ENCODE measurements around the gene CDH13. TPM values are rescaled to one million over a fixed set of nuclear protein-coding genes. Genes with fewer than 3 reads are reported as not detected.

Gene CDH13
- total RNA-seq, 1 donor from 2014 or later, result 14.3 TPM

DNA sequence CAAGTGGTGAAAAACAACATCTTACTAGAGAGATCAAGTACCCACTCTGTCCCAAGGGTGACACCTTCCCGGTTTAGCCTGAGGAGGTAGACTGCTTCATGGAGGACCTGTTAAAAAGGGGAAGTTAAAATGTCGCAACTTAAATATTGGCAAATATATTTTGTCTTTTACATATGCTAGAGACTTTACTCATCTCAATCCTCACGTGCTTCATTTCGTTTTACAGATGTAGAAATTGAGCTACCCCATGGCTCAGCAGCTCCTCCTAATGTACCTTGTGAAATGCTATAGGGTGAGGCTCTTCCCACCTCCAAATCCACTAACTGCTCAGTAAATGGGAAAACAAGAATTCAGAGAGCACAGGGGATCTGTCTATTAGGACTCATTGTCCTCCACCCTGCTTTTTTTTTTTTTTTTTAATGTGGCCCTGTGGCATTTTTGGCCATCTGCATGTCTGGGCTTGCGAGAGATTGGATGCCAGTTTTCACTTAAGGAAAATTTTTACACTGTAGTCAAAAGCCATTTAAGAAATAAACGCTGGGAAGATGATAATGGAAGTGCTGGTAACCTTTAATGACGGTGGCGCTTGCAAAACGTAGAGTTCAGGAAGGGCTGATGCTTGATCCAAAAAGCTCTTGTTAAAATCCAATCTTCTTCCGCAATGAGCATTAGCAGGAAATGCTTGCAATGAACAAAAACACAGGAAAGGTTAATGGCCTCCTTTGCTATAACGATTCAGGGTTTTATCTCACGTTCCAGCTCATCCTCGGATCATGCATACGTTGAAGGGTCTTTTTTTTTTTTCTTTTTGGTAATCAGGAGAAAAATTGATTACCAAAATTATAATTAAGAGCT is 1220.8 kb downstream of the CDH13 start:
- intact Hi-C loops (cut with DNase I), result no loop called here
- Histone ChIP-seq H3K27ac (no peak overlapping the region), H3K4me3 (no peak overlapping the region), H3K4me1 (peaks cover 10% of the 10 kb centered on the region), H3K9me3 (no peaks in the 10 kb centered on the region), H3K27me3 (ENCODE audit: low read depth) (no peaks in the 10 kb centered on the region), H3K36me3 (no peaks in the 10 kb centered on the region)
- DNase-seq (no peak), ATAC-seq (peak in 1 of 2 donors; percentile 19)
- TF ChIP-seq, protein P1, sequence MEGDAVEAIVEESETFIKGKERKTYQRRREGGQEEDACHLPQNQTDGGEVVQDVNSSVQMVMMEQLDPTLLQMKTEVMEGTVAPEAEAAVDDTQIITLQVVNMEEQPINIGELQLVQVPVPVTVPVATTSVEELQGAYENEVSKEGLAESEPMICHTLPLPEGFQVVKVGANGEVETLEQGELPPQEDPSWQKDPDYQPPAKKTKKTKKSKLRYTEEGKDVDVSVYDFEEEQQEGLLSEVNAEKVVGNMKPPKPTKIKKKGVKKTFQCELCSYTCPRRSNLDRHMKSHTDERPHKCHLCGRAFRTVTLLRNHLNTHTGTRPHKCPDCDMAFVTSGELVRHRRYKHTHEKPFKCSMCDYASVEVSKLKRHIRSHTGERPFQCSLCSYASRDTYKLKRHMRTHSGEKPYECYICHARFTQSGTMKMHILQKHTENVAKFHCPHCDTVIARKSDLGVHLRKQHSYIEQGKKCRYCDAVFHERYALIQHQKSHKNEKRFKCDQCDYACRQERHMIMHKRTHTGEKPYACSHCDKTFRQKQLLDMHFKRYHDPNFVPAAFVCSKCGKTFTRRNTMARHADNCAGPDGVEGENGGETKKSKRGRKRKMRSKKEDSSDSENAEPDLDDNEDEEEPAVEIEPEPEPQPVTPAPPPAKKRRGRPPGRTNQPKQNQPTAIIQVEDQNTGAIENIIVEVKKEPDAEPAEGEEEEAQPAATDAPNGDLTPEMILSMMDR (IDR thresholded peaks at IDR 0.05), result no peak

DNA sequence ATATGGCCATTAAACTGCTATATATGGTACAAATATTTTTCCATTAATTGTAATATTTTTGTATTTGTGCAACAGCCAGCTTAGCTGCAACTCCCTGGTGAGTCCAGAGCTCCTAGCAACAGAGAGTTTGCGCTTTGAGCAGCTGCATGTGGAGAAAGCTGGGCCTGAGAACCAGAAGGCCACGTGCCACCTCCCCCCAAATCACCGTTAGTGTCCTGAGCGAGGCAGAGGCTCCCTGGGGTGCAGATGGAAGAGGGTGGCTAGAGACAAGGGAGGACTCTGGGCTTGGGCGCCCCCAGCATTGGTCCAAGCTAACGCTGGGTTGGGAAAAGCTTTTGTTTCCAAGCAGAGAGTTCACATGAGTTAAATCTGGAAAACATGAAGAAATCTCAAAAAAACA is 1222.7 kb downstream of the CDH13 start:
- intact Hi-C loops (cut with DNase I), result no loop called here
- Histone ChIP-seq H3K4me1 (peaks cover 10% of the 10 kb centered on the region), H3K27me3 (ENCODE audit: low read depth) (no peaks in the 10 kb centered on the region), H3K27ac (no peak overlapping the region), H3K4me3 (no peak overlapping the region), H3K9me3 (no peaks in the 10 kb centered on the region), H3K36me3 (no peaks in the 10 kb centered on the region)
- TF ChIP-seq, protein P1 (IDR thresholded peaks at IDR 0.05), result no peak
- DNase-seq, result no peak
- no peak for ATAC-seq

Small RNA genes lying within 50 kb of the gene (microRNA-seq; reads per million reads assigned to microRNA genes)
- gene MIR3182 (ENCODE audit: borderline number of aligned reads) (not detected), gene MIR8058 (ENCODE audit: borderline number of aligned reads) (not detected)
